Heart right ventricle (tissue), 16 donors: ENCODE results near the gene GPRIN2. TPM values are rescaled to one million over a fixed set of nuclear protein-coding genes. Genes with fewer than 3 reads are reported as not detected.

Source experiments
- ATAC-seq, 8 donors: fragments of 200-7000 bp; cut with Tn5 transposase; one replicate each; pipeline ENCODE4 v1.9.1; 2020; ENCODE audit warnings: mild to moderate bottlenecking in 8 of 8, moderate library complexity in 8 of 8, moderate number of reproducible peaks in 1 of 8
- DNase-seq, 2 donors: peaks; one replicate each; pipeline ENCODE4 v3.0.0-alpha.2; 2020
- H3K27ac ChIP-seq, 10 donors: fragments of 200-600 bp; sonication (generic) in 2 of 10; one replicate each; pipeline versions ENCODE4 v1.5.0 to v1.8.0; 2020 to 2022; ENCODE audit warnings: mild to moderate bottlenecking in 3 of 10
- H3K27me3 ChIP-seq, 7 donors: fragments of 200-600 bp; one replicate each; pipeline ENCODE4 v1.8.0; 2021 to 2022; ENCODE audit warnings: mild to moderate bottlenecking in 2 of 7
- H3K36me3 ChIP-seq, 9 donors: fragments of 200-600 bp; sonication (generic) in 1 of 9; one replicate each; pipeline versions ENCODE4 v1.5.0 to v1.8.0; 2020 to 2022; ENCODE audit warnings: mild to moderate bottlenecking in 2 of 9
- H3K4me1 ChIP-seq, 9 donors: fragments of 200-600 bp; sonication (generic) in 1 of 9; one replicate each; pipeline versions ENCODE4 v1.5.0 to v1.8.0; 2020 to 2022; ENCODE audit warnings: mild to moderate bottlenecking in 4 of 9
- H3K4me3 ChIP-seq, 10 donors: fragments of 200-600 bp; sonication (generic) in 2 of 10; one replicate each; pipeline versions ENCODE4 v1.5.0 to v1.8.0; 2020 to 2022; ENCODE audit warnings: mild to moderate bottlenecking in 7 of 10, moderate library complexity in 2 of 10
- H3K9me3 ChIP-seq, 11 donors: fragments of 200-600 bp in 10 of 11; sonication (generic) in 2 of 11; one replicate each; pipeline versions ENCODE4 v1.5.0 to v1.8.0; 2013 to 2022; ENCODE audit warnings: mild to moderate bottlenecking in 2 of 11, control low read depth in 1 of 11, moderate library complexity in 1 of 11
- WGBS, 2 donors: extraction: QIAGEN DNeasy Blood & Tissue Kit; methylation state at CpG; one replicate each; pipeline ENCODE4 v1.1.7; 2013; ENCODE audit warnings: inconsistent platforms in 1 of 2; 5-methylcytosine and 5-hydroxymethylcytosine counted together
- intact Hi-C, 10 donors: fragments of 100-400 bp; cut with DNase I; formaldehyde crosslinking; loops; one replicate each; pipeline versions ENCODE4 v1.11.1 to v1.14.2; 2022
- polyA plus RNA-seq, 2 donors: library from polyadenylated mRNA; stranded (reverse); fragments of 200-250 nt; gene quantifications; one replicate each; pipeline ENCODE4 v1.2.3, GENCODE V29; 2013
- total RNA-seq, 10 donors: library from RNA; stranded (reverse); fragmentation: NEBNext Ultra II Directional in 3 of 10; extraction: Animal tissue kit (Norgen Biotek cat#: 25700) in 3 of 10; gene quantifications; one replicate each; pipeline versions ENCODE4 v1.2.1 to v1.2.4, GENCODE V29; 2021 to 2023
- TF ChIP-seq, protein P1 (sequence below), 9 donors: fragments of 200-600 bp; sonication (generic) in 2 of 9; IDR thresholded peaks; one replicate each; pipeline versions ENCODE4 v1.5.0 to v1.8.0; 2021 to 2022; ENCODE audit warnings: antibody characterized with exemption in 9 of 9, mild to moderate bottlenecking in 5 of 9, moderate library complexity in 1 of 9
- donor health status: Arrhythmogenic right ventricular cardiomyopathy.
- donor health status: ischemic (EF 13 %, LVEDD 7.1; RV severe dilation, severe dysfunction).
- donor health status: healthy with polysubstance abuse.
- donor health status: DM: no; HTN: yes; CAD: no.
- donor health status: DM: no; HTN: no; CAD: no.
- donor health status: ischemic (EF 25% LVEDD 6.9; RV normal size, moderate dysfunction).
- donor health status: ischemic (EF 25% LVEDD 5.7; RV mildly dilated, moderate dysfunction).
- donor health status: healthy.
- donor health status: DM: yes; HTN: yes; CAD: no.
- donor health status: Ischemic cardiomyopathy.
- donor health status: ischemic (EF 35%, LVEDD 5.7; RV mildly dilated, moderate dysfunction).
- donor health status: nonischemic (EF 11% LVEDD 7.7; RV severe dilation, severe dysfunction).
- donor health status: DM: yes; HTN: yes; CAD: no.
- donor health status: PGD.
- donor health status: ischemic (EF 29% LVEDD 5.4; RV normal size, mild dysfunction).
- donor health status: nonischemic (EF 23%, LVEDD 6.1; RV moderate dilation, normal function).

Gene GPRIN2
- total and polyA plus RNA-seq, 12 donors = 0.13 TPM; not detected in 11

- TF ChIP-seq, protein P1, sequence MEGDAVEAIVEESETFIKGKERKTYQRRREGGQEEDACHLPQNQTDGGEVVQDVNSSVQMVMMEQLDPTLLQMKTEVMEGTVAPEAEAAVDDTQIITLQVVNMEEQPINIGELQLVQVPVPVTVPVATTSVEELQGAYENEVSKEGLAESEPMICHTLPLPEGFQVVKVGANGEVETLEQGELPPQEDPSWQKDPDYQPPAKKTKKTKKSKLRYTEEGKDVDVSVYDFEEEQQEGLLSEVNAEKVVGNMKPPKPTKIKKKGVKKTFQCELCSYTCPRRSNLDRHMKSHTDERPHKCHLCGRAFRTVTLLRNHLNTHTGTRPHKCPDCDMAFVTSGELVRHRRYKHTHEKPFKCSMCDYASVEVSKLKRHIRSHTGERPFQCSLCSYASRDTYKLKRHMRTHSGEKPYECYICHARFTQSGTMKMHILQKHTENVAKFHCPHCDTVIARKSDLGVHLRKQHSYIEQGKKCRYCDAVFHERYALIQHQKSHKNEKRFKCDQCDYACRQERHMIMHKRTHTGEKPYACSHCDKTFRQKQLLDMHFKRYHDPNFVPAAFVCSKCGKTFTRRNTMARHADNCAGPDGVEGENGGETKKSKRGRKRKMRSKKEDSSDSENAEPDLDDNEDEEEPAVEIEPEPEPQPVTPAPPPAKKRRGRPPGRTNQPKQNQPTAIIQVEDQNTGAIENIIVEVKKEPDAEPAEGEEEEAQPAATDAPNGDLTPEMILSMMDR (IDR thresholded peaks at IDR 0.05) = no peak
- WGBS, 2 donors = 79 to 83% methylated on average over 8 of the region's 8 CpGs
- H3K27me3 ChIP-seq = peaks cover 9 to 95% (median 73%) of the 10 kb centered on the region in 7 donors
- intact Hi-C loops = no loop called here
- no peak overlapping the region for H3K27ac ChIP-seq
- ATAC-seq (no peak), DNase-seq (peak in 1 of 2 donors; percentile 3)
- peaks cover 0 to 6% (median 4%) of the 10 kb centered on the region in 9 donors for H3K4me1 ChIP-seq
- H3K36me3 ChIP-seq = no peaks in the 10 kb centered on the region
- no peak overlapping the region for H3K4me3 ChIP-seq
- H3K9me3 ChIP-seq = no peaks in the 10 kb centered on the region
Observed at GRCh38 chr10:46550795-46551700, 5.4 kb downstream of the GPRIN2 start.

DNA sequence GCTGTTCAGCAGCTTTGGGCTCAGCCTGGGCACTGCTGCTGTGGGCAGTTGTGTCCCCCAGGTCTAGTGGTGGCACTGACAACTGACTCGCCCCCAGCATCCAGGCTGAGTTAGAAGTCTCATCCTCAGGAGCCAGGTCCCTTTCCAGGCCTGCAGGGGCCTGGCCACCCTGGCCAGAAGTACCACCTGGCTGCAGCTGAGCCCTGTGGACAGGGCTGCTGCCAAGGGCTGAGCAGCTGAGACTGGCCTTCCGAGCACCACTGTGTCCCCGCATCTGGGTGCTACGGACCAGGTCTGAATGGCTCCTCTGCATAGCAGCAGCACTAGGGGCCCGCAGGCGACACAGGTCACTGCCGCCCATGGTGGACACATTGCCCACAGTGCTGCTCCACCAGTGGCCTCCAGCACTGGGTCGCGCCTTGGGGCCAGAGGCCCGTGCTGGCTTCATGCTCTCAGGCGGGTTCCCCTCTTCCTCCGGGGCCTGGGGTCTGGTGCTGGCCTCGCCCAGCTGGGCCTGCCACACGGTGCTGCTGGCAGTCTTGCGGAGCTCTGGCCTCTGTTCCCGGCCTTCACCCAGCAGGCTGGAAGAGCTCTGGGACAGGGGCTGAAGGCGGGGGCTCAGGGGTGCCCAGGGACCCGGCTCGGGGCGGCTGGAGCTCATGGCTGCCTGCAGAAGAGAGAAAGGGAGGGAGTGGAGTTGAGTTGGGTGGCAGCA is 6.2 kb downstream of the GPRIN2 start:
- no peak overlapping the region for H3K4me3 ChIP-seq
- intact Hi-C loops = no loop called here
- ATAC-seq (peak in 1 of 8 donors; percentile 9), DNase-seq (peak in 1 of 2 donors; percentile 3)
- H3K9me3 ChIP-seq = no peaks in the 10 kb centered on the region
- no peaks in the 10 kb centered on the region for H3K36me3 ChIP-seq
- no peaks in the 10 kb centered on the region for H3K4me1 ChIP-seq
- 88% methylated on average over 20 of the region's 20 CpGs for WGBS, 2 donors
- H3K27ac ChIP-seq = no peak overlapping the region
- peaks cover under 1 to 95% (median 69%) of the 10 kb centered on the region in 7 donors for H3K27me3 ChIP-seq
- TF ChIP-seq, protein P1 (IDR thresholded peaks at IDR 0.05) = no peak

DNA sequence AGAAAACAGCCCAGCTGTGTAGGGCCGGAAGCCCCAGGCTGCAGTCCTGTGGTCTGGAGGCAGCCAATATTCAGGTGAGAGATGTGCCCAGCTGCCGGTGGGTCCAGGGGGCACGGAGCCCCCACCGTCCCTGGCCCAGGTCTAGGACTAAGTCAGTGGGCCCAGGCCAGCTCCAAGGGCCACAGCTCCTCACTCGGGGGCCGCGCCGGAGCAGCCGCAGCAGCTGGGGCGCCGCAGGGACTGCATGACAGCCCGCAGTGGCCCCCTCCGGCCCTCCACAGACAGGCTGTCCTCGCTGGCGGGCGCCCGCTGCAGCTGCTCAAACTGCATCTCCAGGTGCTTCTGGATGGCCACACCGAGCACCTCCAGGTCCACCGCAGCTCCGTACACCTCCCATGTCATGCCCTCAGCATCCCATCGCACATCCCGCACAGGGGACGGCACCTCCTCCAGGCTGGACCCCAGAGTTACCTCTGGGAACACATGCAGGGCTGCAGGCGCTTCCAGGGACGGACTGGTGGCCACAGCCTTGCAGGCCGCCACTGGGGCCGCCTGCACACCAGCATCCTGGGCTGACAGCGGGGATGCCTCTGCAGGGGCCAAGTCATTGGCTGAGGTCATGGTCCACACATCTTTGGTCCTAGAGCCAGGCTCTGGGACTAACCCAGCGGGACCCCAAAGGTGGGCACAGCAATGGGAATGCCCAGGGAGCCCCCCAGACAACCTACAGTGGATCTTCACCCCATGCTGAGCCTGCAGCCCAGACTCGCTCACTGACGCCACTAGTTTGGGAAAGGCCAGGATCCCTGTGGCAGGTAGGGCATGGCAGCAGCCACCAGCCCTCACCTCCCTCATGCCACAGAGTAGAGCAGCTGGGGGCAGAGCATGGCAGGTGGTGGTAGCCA is 7.0 kb downstream of the GPRIN2 start:
- TF ChIP-seq, protein P1 (IDR thresholded peaks at IDR 0.05) = no peak
- H3K27me3 ChIP-seq = peaks cover 0 to 89% (median 60%) of the 10 kb centered on the region in 7 donors
- peak in 1 of 2 donors; percentile 4 for DNase-seq
- 88% methylated on average over 31 of the region's 31 CpGs for WGBS, 2 donors
- H3K27ac ChIP-seq = no peak overlapping the region
- no peak overlapping the region for H3K4me3 ChIP-seq
- no peaks in the 10 kb centered on the region for H3K36me3 ChIP-seq
- no peaks in the 10 kb centered on the region for H3K4me1 ChIP-seq
- no peak for ATAC-seq
- H3K9me3 ChIP-seq = no peaks in the 10 kb centered on the region
- intact Hi-C loops = no loop called here
